HL-60/S4 treated with retinoic acid at 250 ng/mL for 4 days and 3 days (cell line): ENCODE results near the gene GP2.

ENCODE experiments used
- in situ Hi-C: fragments of 300-500 bp; cut with MboI; formaldehyde crosslinking; loops from 2 replicates; pipeline ENCODE4 v1.7.0; 2022; ENCODE audit warnings: low sequenced_read_pairs

Gene GP2

DNA sequence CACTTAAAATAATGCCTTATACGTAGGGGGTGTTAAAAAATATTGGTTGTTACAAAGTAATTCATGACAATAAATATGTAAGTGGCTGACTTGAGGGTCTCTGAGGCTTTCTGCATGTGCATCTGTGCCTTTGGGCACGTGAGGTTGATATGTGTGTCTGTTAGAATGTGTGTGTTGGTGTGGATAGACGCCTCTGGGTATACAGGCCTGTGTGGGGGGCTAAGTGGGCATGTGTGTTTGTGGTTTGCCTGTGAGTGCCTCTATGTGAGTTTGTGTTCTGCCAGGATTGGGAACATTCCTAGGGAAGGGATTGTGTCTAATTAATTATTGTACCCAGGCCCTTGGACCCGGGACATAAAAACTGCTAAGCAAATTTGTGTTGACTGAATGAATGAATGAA is 19.0 kb downstream of the GP2 start:
- in situ Hi-C loops = loop anchor here (10.0 kb wide), 1 partner anchor 403 kb away; no protein-coding TSS in a partner anchor

DNA sequence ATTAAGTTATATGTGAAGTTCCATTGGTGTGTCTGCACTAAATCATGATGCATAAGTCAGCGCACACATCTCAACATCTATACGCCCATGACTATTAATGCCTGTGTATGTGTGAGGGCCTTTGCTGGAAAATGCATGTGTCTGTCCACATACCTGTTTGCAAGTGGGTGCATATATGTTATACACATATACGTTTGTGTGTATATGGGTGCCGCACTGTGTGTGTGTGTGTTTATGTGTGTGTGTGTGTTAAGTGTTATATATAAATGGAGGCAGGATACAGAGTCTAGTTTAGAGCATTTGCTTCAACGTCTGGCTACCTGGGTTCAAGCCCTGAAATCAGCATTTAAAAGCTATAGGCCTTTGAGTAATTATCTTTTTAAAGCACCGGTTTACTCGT is 19.5 kb downstream of the GP2 start:
- in situ Hi-C loops = loop anchor here (10.0 kb wide), 1 partner anchor 403 kb away; no protein-coding TSS in a partner anchor

DNA sequence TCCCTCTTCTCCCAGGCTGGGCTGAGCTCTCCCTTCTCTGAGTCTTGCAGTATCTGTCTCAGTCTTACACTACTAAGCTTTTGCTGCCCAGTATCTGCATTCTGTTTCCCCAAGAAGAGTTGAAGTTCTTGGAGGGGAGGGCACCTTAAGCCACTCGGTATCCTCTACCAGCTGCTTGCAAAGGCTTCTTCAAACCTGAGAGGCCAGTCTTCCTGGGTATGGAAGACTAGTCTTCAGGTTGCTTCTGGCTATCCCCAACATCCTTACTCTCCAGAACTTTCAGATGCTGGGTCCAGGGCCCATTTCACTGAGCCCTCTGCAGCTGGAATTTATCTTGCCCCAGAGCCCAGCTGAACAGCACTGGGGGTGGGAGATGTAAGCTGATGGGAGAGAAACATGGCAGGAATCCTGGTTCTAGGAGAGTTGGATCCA is 20.1 kb downstream of the GP2 start:
- in situ Hi-C loops = loop anchor here (10.0 kb wide), 1 partner anchor 402 kb away; no protein-coding TSS in a partner anchor

DNA sequence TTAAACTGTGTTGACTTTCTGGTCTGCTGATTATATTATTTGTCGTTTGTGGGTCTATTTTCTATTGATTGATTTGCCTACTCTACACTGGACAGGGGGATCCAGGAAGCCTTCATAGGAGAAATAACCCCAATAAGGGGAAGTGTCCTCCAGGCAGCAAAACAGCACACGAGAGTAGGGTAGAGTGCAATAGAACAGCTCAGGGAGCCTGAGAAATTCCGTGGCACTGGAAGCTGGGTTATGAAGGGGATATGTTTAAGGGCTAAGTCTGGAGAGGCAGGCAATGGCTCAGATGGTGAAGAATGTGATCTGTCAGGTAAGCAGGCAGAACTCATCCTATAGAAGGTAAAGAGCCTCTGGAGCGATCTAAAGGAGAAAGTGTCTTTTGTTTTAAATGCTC is 20.9 kb downstream of the GP2 start:
- in situ Hi-C loops = loop anchor here (10.0 kb wide), 1 partner anchor 402 kb away; no protein-coding TSS in a partner anchor

DNA sequence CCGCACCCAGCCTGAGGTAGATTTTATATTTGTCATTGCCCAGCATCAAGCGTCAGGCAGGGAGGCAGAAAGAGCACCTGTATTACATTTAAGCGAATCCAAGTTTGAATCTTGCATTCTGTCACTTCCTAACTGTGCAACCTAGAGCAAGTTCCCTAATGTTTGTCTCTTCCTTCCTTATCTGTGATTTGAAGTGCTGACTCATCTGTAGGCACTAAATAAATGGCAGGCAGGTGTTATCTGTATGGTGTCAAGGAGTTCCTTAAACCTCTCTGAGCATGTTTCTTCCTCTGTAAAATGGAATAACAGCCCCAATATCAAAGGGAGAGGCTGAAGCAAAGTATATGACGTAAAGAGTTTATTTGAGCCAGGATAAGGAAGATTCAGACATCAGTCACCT is 24.3 kb downstream of the GP2 start:
- in situ Hi-C loops = loop anchor here (10.0 kb wide), 1 partner anchor 398 kb away; no protein-coding TSS in a partner anchor

DNA sequence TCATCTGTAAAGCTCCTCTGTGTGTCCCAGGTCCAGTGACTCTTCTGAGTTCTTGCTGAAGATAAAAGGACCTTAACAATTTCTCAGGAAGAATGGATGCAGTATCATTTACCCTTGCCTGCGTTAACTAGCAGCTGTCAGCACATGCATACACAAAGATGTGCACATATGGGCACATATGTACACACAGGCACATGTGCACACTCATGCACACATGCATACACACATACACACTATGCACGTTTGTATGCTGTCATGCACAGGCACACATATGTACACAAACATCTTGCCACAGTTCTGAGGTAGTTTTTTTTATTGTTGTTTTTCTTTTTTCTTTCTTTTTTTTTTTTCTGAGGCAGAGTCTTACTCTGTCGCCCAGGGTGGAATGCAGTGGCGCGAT is 24.9 kb downstream of the GP2 start:
- in situ Hi-C loops = loop anchor here (10.0 kb wide), 1 partner anchor 398 kb away; no protein-coding TSS in a partner anchor

DNA sequence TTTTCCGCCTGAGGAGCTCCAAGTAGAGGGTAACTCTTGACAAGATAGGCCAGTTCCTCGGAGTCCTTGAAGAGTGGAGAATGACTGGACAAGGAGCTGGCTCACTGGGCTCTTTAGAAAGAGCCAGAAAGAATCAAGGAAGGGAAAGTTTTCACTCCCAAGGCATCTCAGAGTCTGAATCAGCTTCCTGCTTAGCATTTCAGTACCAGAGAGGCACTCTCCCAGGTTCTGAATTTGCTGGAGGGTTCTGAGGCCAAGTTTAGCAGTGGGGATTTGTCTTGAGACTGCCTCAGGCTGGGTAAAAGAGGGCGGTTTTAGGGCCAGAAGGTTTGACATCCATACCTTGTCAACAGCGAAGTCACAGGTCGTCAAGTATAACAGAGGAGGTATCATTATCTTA is 25.5 kb downstream of the GP2 start:
- in situ Hi-C loops = loop anchor here (10.0 kb wide), 1 partner anchor 397 kb away; no protein-coding TSS in a partner anchor

DNA sequence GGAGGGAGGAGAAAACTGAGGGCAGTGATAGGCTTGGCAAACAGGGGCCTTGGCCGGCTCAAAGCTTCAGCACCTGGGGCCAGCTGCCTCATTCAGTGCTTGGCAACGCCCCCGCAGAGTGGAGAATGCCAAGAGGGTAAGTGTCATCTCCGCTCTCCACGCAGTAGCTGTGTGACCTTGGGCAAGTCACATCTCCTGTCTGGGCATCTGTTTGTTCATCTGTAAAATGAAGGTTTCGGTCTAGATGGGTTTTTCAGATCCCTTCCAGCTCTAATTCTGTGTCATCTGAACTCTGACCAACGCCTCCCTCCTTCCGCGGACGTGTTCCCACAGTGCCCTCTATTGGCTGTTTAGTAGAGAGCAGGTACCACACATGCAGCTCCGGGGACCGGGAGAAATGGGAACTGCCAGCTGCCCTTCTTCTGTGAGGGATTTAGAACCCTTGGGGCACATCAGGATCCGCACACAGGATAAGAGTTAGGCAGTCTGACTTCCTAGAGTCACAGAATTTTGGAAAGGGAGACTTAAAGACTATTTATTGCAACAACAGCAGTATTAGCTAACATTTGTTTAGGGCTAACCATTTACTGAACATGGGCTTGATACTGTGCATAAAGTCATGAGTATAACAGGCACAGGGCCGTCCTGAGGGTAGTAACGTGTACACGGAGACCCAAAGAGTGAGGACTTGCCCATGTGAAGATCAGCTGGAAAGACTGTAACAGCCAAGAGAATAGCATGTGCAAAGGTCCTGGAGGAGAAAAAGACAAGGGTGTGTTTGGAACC is 26.8 kb downstream of the GP2 start:
- in situ Hi-C loops = loop anchor here (10.0 kb wide), 1 partner anchor 396 kb away; no protein-coding TSS in a partner anchor

DNA sequence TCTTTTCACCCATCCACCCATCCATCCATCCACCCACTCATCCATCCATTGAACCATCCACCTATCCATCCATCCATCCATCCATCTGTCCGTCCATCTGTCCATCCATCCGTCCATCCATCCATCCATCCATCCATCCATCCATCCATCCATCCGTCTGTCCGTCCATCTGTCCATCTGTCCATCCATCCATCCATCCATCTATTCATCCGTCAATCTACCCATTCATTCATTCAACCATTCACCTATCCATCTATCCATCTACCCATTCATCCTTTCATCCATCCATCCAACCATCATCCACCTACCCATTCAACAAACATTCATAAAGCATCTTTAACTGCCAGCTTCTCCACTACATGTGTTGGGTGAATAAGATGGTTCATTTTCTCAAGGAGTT is 28.9 kb downstream of the GP2 start:
- in situ Hi-C loops = no loop called here

DNA sequence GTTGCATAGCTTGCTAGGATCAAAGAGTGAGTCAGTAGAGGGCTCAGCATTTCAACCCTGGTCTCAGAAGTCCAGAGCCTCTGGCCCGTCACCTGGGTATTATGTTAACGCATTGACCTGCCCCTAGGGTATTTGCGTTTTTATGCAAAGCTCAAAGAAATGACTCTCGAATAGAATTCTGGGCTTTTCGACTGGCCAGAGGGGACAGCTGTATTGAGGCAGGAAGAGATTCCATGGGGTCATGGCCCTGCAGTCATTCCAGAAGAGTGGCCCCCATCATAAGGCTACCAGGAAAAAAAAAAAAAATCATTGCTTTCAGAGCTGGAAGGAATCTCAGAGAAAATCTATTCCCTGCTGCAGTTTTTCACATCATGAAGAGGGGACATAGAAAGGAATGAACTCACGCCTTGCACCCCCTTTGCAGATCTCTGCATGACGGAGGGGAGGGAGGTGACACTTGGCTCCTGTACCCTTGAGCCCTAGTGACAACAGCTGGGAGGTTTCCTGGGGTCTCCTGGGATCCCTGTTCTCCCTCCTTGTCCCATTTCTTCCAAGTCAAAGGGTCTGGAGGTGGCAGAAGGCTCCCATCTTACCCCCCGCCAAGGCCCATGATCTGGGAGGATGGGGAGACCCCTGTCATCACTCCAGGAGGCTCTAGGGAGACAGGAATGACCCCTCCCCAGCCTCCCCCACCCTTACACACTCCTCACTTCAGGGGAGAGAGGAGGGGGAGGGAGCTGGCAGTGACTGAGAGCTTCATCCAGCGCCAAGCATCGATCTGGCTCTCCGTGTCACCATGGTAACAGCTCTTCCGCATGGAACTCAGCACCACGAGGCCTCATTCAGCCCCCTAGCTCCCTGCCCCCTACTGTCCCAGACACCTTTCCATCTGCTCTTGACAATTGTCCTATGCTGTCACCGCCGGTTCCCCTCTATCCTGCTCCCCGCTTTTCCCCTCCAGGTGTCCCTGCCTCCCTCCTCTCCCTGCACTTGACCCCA is 35.8 kb downstream of the GP2 start:
- in situ Hi-C loops = no loop called here

DNA sequence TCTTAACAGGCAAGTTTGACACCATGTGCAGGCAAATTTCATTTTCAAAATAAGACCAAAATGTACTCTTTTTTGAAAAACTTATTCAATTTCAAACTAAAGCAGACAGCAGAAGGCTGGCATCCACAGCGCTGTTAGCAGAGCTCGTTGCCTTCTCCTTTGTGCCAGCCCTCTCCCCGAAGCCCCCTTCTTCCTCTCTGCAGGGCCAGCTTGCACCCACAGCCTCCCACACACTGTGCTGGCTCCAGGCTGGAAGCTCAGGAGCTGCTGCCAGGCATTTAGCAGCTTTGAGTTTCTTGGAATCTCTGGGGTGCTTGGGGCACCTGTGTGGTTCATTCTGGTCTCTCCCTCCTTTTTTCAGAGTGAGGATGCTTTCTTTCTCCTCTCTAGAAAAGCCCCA is 37.7 kb downstream of the GP2 start:
- in situ Hi-C loops = no loop called here

DNA sequence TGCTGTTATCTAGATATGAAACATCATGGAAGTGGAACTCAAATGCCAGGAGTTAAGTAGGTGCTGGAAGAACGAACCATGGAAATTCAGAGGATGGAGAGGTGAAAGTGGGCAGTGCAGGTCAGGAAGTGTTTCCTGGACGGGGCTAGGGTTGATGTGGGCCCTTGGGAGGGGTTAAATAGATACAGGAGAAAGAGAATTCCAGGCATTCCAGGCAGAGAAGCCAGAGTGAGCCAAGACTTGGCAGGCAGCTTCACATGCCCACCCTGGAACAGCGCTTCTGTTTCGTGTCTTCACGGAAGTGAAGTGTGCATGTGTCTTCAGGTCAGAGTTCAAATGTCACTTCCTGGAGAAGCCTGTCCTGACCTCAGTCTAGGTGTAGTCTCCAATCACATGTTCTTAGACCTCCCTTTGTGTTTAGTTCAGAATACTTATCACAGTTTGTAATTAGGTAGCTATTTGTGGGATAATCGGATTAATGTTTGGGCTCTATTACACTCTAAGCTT is 41.3 kb downstream of the GP2 start:
- in situ Hi-C loops = no loop called here

DNA sequence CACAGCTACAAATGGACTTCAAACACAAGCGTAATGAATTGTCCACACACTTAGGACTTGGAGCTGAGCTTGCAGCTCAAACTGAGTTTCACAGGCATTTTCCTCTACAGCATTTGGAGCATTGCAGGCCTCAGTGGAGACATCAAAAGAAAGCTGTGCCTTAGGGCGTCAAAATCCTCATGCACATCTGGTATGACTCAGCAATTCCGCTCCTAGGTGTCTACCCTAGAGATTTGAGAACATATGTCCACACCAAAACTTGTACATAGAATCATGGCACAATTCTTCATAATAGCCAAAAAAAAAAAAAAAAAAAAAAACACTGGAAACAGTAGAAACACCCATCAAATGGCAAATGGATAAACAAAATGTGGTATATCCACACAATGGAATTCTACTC is 47.1 kb downstream of the GP2 start:
- in situ Hi-C loops = no loop called here

DNA sequence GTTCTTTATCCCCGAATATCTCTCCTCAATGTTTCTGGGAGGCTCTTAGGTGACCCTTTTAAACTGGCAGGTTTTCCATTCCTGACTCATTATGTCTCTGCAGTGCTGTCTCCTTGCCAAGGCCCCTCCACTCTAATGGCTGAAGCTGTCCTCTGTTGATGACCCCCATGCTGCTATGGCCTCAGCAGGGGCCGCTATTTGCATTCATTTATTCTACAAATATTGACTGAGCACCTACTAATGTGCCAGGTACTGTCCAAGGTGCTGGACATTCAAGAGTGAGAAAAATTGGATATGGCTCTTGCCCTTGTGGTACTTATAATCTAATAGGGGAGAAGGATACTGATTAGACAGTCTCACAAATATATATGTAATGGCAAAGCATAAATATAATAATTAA is 55.4 kb downstream of the GP2 start:
- in situ Hi-C loops = no loop called here

DNA sequence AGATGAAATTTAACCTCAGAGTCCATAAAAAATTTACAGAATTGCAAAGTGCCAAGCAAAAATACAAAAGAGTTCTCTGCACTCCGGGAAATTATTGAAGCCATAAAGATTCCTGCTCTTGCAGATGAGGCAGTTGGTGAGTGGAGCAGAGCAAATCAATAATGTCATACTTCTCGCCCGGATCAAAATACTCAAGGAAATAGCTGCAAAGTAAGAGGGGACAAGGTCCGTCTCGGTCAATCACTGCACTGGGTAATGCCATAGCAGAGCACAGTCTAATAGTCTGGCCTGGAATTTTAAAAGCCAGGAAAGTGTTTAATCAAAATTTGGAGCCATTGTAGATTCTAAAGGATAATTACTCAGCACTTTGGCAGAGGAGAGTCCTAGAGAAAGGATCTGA is 58.9 kb downstream of the GP2 start:
- in situ Hi-C loops = no loop called here

DNA sequence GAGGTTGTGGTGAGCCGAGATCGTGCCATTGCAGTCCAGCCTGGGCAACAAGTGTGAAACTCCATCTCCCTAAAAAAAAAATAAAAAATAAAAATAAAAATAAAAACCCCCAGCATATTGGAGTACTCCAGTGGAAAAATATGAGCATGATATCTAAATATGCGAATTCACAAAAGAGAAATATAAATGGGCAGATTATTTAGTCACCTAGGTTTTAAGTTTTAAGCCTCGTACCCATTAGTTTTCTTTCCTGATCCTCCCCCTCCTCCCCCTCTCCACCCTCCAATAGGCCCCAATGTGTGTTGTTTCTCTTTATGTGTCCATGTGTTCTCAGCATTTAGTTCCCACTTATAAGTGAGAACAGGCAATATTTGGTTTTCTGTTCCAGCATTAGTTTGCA is 62.3 kb downstream of the GP2 start:
- in situ Hi-C loops = no loop called here

DNA sequence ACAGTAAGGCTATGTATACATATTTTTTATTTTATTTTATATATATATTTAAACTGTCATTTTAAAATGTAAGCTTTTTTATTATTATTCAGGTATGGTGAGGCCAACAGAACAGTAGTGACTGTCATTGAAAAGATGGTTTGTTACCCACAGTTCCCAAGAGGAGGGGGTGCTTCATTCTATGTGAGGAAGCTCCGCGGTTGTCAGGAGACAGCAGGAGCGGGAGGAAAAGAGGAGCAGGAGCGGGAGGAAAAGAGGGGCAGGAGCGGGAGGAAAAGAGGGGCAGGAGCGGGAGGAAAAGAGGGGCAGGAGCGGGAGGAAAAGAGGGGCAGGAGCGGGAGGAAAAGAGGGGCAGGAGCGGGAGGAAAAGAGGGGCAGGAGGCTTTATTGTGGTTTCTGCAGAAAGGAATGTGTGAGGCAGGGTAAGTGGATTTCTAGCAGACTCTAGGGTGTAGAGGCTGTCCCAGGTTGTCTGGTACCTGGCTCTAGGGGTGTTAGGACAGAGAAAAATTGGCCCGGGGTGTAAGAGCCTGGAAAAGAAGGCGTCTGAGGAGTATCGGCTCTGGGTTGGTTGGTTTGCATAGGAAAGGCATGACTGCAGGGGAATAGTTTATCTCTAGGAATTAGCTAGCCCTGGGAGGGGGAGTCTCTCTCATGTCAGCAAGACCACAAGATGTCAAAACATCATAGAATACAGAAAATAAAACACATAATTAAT is 64.0 kb downstream of the GP2 start:
- in situ Hi-C loops = no loop called here

DNA sequence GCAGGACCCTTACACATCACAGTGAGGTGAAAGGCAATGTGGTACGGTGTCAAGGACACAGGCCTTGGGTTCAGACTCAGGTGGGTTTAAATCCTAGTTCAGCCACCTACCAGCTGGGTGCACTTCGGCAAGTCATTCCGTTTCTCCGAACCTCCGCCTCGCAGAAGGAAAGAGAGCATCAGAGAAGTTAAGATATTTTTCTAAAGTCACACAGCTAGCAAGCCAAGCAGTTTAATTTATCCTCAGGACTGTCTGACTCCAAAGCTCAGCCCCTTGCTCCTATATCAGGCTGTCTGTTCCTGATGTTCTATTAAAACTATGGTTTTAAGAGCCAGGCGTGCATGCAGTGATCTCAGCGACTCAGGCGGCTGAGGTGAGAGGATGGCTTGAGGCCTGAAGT is 65.1 kb downstream of the GP2 start:
- in situ Hi-C loops = no loop called here

DNA sequence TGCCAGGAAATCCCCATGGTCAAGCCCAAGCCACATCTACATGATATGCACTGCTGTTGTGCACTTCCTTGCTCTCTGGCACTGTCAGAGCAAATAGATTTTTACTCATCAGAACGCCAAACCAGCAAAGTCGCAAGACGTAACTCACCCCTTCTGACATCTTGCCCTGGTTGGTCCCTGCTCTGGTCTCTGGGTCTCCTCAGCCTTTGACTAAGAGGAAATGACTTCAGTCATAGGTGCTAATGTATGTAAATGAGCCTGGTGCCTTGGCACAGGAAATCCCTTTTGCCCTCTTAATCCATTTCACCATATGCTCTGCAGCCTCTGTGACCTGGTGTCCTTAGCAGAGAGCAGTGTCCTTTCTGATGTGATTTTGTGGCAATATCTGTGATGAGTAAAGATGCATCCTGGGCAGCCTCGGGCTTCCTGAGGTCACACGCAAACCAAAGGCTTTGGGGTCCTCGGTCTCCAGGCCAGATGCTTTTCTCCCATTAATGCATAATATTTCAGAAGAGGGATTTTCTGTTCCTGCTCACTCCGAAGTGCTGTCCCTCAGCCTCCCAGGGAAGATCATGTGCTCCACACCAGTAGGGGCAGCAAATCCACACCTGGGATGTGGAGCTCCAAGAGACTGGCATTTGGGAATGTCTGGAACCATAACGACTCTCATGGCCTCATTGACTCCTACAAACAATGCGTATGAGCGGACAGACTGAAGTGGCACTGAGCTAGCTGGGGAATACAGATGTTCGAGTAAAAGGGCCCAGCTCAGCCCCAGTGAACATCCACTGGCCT is 66.9 kb downstream of the GP2 start:
- in situ Hi-C loops = no loop called here
